ENCODE results near the gene RCBTB2.

GRCh38 chr13:48492470-48493065 is 40.3 kb downstream of the RCBTB2 start:
- TF ChIP-seq, protein P1, sequence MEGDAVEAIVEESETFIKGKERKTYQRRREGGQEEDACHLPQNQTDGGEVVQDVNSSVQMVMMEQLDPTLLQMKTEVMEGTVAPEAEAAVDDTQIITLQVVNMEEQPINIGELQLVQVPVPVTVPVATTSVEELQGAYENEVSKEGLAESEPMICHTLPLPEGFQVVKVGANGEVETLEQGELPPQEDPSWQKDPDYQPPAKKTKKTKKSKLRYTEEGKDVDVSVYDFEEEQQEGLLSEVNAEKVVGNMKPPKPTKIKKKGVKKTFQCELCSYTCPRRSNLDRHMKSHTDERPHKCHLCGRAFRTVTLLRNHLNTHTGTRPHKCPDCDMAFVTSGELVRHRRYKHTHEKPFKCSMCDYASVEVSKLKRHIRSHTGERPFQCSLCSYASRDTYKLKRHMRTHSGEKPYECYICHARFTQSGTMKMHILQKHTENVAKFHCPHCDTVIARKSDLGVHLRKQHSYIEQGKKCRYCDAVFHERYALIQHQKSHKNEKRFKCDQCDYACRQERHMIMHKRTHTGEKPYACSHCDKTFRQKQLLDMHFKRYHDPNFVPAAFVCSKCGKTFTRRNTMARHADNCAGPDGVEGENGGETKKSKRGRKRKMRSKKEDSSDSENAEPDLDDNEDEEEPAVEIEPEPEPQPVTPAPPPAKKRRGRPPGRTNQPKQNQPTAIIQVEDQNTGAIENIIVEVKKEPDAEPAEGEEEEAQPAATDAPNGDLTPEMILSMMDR (IDR thresholded peaks at IDR 0.05; ENCODE audit: extremely low read depth in 1 of 2, insufficient read depth in 1 of 2, low read depth in 1 of 2, low read length in 2 of 2) = no peak
- TF ChIP-seq EZH2 (IDR thresholded peaks at IDR 0.05; ENCODE audit: borderline replicate concordance, low read depth, low read length, severe bottlenecking) (no peak), POLR2A (IDR thresholded peaks at IDR 0.05; ENCODE audit: low read depth, low read length) (peak; percentile 39)

Data from endothelial cell of umbilical vein (primary cell).